GM19467 (cell line): ENCODE measurements around the gene DDX20.
"Not testable (repeated sequence)": the region's sequence is repeated elsewhere in the genome, so short reads cannot be mapped to it uniquely, and the experiment has no call there.

Experiments
- ATAC-seq: cut with Tn5 transposase; IDR thresholded peaks from one replicate; pipeline ENCODE4 v1.9.1; 2021; ENCODE audit warnings: mild to moderate bottlenecking, moderate library complexity; ENCODE audit not compliant: unreplicated experiment

DDX20 gene

GRCh38 chr1:111786669-111787207 lies 31.0 kb downstream of the DDX20 start:
- ATAC-seq = no peak

GRCh38 chr1:111789142-111789541 lies 33.4 kb downstream of the DDX20 start:
- no peak for ATAC-seq

GRCh38 chr1:111789666-111790316 lies 34.1 kb downstream of the DDX20 start:
- no peak for ATAC-seq

- no peak for ATAC-seq
Measured at GRCh38 chr1:111791776-111792175, 36.1 kb downstream of the DDX20 start.

GRCh38 chr1:111792249-111792648 lies 36.5 kb downstream of the DDX20 start:
- no peak for ATAC-seq

GRCh38 chr1:111793923-111794322 lies 38.2 kb downstream of the DDX20 start:
- ATAC-seq = no peak

- ATAC-seq = no peak
Measured at GRCh38 chr1:111795401-111795800, 39.7 kb downstream of the DDX20 start.

GRCh38 chr1:111798580-111798979 lies 42.9 kb downstream of the DDX20 start:
- no peak for ATAC-seq

- ATAC-seq = not testable (repeated sequence)
Measured at GRCh38 chr1:111799722-111800121, 44.0 kb downstream of the DDX20 start.

GRCh38 chr1:111801071-111801850 lies 45.6 kb downstream of the DDX20 start:
- no peak for ATAC-seq

- no peak for ATAC-seq
Measured at GRCh38 chr1:111802110-111802509, 46.4 kb downstream of the DDX20 start.

- no peak for ATAC-seq
Measured at GRCh38 chr1:111802984-111803383, 47.3 kb downstream of the DDX20 start.

GRCh38 chr1:111803951-111804350 lies 48.2 kb downstream of the DDX20 start:
- ATAC-seq = no peak

- ATAC-seq = no peak
Measured at GRCh38 chr1:111804776-111805175, 49.1 kb downstream of the DDX20 start.

- ATAC-seq = no peak
Measured at GRCh38 chr1:111805251-111805650, 49.5 kb downstream of the DDX20 start.

GRCh38 chr1:111811891-111812290 lies 56.2 kb downstream of the DDX20 start:
- no peak for ATAC-seq

GRCh38 chr1:111812306-111812705 lies 56.6 kb downstream of the DDX20 start:
- no peak for ATAC-seq

- no peak for ATAC-seq
Measured at GRCh38 chr1:111813440-111814304, 58.0 kb downstream of the DDX20 start.

GRCh38 chr1:111814305-111814628 lies 58.6 kb downstream of the DDX20 start:
- no peak for ATAC-seq

GRCh38 chr1:111814642-111815041 lies 58.9 kb downstream of the DDX20 start:
- ATAC-seq = no peak
